GM04503 (cell line): ENCODE data around the gene FHAD1.
"Not testable (repeated sequence)": the region's sequence is repeated elsewhere in the genome, so short reads cannot be mapped to it uniquely, and the experiment has no call there.

Experiments used
- DNase-seq: peaks from one replicate; pipeline ENCODE4 v3.0.0-alpha.2; 2012; ENCODE audit warnings: low read depth

The FHAD1 gene

GRCh38 chr1:15418806-15419515 is 171.9 kb downstream of the FHAD1 start:
- no peak for DNase-seq

DNA sequence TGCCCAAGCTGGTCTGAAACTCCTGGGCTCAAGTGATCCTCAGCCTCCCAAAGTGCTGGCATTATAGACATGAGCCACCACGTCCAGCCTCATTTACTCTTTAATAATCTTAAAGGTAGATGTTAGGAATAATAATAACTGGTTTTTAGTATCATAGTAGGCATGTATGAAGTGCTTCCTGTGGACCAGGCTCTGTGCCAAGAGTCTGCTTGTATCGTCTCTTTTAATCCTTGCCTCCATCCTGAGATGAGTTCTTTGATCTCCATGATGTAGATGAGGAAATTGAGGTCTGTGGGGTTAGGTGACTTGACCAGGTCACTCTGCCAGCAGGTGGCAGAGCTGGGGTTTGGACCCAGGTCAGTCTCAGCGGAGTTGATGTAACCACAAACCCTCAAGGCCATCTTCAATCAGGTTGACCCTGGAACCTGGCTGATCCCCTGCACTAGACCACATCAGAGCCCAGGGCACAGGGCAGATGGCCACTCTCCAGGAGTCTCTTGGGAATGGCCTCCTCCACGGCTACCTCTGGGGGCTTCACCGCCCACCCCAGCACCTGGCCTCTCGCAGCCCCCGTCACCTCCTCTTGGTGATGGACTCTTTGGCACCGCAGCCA is 173.9 kb downstream of the FHAD1 start:
- DNase-seq: no peak

DNA sequence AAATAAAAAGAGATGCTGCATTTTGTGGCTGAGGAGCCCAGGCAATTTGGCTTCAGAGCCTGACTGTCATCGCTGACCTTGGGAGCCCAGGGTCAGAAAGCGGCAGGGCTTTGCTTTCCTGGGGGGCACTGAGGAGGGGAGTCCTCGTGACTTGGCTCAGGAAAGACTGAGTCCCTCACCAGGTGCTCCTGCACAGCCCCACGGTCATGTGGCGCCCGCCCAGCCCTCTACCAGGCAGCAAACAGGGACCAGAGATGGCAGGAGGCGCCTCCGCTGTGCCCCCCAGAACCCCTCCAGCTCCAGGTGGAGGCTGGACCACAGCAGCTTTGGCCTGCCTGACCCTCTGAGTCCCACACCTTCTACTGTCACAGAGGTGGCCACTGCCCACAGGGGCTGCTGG is 175.8 kb downstream of the FHAD1 start:
- DNase-seq: no peak

DNA sequence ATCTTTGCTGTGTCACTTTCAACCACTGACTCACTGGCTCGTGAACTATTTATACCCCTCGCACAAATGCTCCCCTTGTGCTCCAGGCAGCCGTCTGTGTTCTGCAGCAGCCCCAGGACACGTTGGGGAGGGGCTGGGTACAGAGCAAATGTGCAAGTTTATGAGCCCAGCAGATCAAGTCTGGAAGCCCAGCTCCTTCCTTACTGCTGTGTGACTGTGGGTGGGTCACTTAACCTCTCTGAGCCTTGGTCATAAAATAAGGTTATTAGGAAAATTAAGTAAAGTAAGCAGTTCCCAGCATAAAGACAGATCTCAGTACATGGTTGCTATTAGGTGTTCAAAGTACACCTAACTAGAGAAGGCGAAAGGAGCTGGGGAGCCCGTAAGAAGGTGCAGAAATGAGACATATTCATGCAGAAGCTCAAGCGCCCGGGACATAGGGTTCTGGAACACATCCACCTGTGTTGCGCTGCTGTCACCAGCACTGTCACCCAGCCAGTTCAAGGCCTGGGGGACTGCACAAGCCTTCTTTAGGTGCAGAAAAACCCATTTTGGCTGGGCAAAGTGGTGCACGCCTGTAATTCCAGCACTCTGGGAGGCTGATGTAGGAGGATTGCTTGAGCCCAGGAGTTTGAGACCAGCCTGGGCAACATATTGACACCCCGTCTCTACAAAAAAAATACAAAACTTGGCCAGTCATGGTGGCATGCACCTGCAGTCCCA is 176.5 kb downstream of the FHAD1 start:
- DNase-seq: no peak

GRCh38 chr1:15424146-15424667 is 177.2 kb downstream of the FHAD1 start:
- DNase-seq: no peak

DNA sequence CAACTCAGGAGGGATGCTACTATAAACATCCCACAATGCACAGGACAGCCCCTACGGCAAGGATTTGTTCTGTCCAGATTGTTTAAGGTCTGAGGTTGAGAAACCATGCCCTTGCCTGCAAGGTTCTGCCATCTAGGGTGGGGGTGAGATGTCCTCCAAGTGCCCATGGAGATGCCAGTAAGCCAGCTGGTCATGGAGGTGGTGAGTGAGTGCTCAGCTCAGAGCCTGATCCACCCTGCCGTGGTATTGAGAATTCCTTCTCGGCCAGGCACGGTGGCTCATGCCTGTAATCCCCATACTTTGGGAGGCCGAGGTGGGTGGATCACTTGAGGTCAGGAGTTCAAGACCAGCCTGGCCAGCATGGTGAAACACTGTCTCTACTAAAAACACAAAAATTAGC is 178.0 kb downstream of the FHAD1 start:
- DNase-seq: no peak

DNA sequence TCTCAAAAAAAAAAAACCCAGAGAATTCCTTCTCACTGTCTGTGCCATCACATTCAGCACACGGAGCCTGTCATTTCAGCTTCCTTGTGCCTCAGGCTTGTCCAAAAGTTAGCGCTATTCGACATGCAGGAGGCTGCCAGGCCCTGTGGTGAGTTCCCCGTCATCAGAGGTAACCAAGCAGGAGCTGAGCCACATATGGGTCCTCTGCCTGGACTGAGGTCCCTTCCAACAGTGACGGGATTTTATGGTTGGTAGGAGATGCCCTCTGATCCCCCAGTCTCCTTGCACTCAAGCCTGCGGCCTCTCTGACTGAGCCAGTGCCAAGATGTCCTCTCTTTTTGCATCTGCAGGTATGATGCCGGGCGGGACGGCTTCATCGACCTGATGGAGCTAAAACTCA is 178.5 kb downstream of the FHAD1 start:
- DNase-seq: no peak

DNA sequence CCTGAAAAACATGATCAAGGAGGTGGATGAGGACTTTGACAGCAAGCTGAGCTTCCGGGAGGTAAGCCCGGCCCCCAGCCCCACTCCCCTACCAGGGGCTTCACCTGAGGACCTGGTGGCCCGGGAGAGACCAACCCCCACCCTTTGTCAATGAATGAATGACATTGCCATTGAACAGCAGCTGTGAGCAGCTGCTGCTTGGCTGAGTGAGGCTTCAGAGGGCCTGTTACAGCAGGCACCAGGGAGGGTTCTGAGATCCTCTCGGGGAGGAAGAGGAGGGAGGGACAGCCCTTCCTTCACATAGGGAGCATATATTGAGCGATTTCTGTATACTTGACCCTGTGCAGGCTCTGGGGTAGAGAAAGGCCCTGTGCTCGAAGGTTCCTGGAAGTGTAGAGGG is 178.9 kb downstream of the FHAD1 start:
- DNase-seq: no peak

DNA sequence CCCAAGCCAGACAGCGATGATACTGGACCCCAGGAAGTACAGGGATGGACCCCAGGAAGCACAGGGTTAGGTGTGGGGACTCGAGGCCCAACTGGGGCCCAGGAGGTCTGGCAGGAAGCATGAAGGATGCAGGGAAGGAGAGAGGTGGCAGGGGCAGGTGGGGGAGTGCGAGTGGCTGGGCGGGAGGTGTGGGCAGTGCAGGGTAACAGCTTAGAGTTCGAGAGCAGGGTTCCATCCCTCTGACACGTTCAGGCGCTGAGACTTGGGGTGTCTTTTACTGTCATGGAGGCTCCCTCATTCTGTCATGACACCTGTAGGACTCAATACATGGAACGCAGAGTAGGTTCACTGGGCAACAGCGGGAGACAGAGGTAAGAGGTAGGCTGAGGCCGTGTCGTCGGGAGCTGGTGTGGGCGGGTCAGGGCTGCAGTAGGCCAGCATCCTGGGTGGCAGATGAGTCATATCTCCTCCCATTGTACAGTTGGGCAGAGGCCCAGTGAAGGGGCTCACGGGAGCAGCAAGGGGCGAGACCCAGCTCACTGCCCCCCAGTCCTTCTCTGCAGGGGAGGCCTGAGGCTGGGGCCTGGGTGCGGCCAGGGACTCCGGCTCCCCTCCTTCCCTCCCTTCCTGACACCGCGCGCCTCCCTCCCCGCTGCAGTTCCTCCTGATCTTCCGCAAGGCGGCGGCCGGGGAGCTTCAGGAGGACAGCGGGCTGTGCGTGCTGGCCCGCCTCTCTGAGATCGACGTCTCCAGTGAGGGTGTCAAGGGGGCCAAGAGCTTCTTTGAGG is 179.7 kb downstream of the FHAD1 start:
- no peak for DNase-seq

GRCh38 chr1:15427280-15427666 is 180.2 kb downstream of the FHAD1 start:
- DNase-seq: no peak

GRCh38 chr1:15428252-15428651 is 181.2 kb downstream of the FHAD1 start:
- DNase-seq: not testable (repeated sequence)

GRCh38 chr1:15428815-15429435 is 181.9 kb downstream of the FHAD1 start:
- no peak for DNase-seq

GRCh38 chr1:15429701-15430149 is 182.7 kb downstream of the FHAD1 start:
- no peak for DNase-seq

- DNase-seq: no peak
Observed at GRCh38 chr1:15430787-15431570, 184.0 kb downstream of the FHAD1 start.

- DNase-seq: no peak
Observed at GRCh38 chr1:15431571-15431948, 184.5 kb downstream of the FHAD1 start.

DNA sequence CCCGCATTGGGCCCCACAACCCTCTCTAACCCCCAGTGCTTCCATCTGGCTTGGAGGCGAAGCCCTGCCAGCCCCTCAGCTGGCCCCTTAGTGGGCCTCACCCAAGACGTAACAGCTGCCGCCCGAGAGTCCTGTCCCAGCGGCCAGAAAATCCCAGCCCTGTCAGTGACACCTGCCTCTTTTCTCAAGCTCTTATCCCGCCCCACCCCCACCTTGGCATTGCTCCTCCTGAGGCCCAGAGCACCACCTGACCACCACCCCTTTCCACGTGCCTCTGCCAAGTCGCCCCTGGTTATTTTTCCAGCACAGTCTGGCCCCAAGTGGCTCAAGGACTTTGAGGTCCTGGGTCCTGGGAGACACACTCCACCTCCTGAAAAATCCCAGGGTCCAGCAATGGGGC is 185.3 kb downstream of the FHAD1 start:
- DNase-seq: no peak

DNA sequence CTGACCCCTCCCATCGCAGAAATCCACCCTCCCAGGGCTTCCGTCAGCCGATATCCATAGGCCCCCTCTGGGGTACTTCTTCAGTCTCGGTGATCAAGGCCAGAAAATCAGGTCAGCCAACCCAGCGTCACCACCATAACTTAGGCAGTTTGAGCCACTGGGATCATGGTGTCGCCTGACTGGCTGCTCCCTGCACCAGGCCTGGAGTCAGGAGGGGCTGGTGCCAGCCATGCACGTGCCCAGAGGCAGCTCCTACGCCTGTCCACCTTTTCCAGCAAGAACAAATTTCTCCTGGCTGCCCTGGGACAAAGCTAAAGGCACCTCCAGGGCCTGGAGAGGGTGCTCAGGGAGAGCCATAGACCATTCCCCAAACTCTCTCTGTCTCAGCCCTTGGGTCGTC is 186.4 kb downstream of the FHAD1 start:
- DNase-seq: no peak

GRCh38 chr1:15434739-15435138 is 187.7 kb downstream of the FHAD1 start:
- DNase-seq: peak; percentile 50

- no peak for DNase-seq
Observed at GRCh38 chr1:15435239-15436077, 188.4 kb downstream of the FHAD1 start.

DNA sequence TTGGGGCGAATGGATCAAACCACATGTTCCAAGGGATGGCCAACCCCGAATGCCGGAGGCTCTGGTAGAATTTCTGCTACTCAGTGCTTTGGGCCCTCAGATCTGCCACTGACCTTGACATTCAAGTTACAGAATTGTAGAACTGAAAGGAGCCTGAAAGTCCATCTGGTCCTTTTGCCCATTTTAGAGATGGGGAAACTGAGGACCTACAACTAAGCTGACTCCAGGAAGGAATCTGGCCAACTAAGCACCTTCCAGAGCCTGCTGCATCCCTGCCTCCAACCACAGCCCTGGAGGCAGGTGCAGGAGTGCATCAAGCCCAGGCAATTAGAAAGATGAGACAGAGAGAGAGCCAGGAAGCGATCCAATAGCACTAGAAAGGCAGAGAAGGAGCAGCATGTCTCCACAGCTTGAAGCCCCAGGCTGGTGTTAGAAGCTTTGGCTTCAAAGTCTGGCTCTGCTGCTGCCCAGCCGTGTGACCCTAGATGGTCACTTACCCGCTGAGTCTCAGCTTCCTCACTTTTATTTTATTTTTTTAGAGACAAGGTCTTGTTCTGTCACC is 189.9 kb downstream of the FHAD1 start:
- no peak for DNase-seq
